ENCODE measurements around the gene GPX4.

Gene GPX4

DNA sequence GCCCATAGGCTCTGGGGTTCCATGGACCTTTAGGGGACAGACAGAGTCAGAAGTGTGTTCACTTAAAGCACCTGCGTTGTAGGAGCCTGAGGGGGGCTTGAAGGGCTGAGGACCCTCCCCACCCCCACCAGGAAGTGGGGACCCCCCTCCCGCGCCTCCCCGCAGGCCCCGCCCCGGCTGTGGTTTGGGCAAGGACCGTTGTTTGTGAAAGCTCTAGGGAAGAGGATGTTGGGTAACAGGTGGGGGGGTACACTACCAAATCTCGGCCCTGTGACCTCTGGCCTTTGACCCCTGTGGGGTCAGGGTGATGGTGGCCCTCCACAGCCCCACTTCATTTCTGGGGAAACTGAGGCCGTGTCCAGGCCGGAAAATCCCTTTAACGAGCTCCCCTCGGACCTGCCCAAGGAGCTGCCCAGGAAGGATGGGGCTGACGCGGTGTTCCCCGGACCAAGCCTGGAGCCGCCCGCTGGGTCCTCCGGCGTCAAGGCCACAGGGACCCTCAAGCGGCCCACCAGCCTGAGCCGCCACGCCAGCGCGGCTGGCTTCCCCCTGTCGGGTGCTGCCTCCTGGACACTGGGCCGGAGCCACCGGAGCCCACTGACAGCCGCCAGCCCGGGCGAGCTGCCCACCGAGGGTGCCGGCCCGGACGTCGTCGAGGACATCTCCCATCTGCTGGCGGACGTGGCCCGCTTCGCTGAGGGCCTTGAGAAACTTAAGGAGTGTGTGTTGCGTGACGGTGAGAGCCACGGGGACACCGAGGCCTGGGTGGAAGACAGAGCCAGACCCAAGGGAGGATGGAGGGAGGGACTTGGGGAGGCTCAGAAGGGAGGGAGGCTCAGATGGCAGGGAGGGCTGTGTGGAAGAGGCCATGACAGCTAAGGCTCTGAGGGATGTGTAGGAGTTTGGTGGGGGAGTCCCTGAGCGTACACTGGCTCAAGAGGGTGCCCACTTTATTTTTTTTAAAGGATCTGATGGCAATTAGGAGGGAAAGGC, 35.5 kb upstream of the GPX4 start:
- DNase-seq (ENCODE audit: low read depth in 2 of 2), result no peak

DNA sequence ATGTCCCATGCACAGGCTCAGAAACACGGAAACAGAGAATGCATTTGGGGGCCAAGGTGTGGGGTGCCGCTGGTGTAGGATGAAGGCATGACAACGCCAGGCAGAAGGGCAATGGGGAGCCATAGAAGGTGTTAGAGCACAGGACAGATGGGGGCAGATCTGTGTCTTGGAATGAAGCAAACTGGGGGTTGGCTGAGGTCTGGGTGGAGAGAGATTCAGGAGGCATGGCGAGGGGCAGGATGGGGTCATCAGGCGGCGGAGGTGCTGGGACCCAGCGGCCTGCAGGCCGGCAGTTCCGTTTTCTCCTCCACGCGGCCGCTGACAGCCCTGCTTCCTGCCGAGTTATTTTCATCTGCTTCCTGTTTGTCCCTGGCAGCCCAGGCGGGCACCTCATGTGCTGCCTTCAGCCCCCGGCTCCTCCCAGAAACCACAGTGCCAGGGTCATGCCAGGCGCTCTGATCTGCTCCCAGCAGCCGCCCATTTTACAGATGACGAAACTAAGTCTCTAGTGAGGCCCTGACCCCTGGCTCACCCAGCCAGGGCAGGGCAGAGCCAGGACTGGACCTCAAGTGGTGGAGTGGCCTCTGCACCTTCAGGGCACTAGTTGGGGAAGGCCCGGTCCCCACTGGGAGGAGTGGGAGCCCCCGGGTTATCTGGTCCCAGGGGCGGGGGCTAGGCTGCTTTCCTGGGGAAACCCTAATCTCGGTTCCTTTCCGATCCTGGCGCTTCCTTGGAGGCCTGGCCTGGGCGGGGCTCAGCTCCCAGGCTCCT, 34.6 kb upstream of the GPX4 start:
- DNase-seq (ENCODE audit: low read depth in 2 of 2), result no peak

DNA sequence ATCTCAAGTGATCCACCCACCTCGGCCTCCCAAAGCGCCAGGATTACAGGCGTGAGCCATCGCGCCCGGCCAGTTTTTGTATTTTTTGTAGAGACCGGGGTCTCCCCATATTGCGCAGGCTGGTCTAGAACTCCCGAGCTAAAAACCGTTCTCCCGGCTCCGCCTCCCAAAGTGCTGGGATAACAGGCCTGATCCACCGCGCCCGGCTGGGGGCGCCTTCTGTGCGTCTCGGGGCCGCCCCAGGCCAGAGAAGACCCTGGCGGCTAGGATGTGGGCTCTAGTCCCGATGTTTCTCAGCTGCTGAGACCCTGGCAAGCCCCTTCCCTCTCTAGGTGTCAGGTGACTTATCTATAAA, 33.2 kb upstream of the GPX4 start:
- DNase-seq (ENCODE audit: low read depth in 2 of 2), result no peak

DNA sequence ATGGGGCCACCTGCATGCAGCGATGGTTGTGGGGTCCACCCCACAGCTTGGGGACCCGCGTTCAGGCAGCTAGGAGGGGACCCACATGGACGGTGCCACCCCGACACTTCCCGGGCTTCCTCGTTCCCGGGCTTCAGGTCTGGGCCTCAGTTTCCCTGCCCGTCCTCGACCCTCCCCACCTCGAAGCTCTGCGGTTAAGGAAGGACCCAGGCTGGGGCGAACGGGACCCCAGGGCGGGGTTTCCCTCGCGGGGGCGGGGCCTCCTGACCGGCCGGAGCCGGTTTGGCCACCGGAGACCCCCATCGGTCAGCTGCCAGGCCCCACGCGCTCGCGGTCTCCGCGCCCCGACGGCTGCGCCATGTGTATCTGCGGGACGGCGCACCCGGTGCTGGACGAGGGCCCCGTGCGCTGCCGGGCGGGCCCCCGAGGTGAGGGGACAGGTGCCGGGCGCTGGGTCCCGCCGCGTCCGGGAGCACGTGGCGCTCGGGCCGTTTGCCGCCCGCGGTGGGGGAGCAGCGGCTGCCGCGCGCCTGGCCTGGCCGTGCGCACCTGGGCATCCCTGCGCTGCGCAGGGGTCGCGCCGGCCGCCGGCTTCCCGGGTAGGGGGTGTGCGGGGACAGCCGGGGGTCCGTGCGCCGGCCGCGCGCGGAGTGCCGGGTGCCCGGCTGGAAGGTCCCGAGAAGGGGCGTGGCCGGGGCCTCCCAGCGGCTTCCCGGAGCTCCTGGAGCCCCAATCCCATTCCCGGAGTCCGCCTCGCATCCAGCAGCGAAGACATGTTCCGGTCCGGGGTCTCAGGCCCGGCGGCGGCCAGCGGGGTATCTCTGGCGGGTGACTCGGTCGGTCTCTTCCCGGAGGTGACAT, 32.6 kb upstream of the GPX4 start:
- DNase-seq (ENCODE audit: low read depth in 2 of 2), result no peak

DNA sequence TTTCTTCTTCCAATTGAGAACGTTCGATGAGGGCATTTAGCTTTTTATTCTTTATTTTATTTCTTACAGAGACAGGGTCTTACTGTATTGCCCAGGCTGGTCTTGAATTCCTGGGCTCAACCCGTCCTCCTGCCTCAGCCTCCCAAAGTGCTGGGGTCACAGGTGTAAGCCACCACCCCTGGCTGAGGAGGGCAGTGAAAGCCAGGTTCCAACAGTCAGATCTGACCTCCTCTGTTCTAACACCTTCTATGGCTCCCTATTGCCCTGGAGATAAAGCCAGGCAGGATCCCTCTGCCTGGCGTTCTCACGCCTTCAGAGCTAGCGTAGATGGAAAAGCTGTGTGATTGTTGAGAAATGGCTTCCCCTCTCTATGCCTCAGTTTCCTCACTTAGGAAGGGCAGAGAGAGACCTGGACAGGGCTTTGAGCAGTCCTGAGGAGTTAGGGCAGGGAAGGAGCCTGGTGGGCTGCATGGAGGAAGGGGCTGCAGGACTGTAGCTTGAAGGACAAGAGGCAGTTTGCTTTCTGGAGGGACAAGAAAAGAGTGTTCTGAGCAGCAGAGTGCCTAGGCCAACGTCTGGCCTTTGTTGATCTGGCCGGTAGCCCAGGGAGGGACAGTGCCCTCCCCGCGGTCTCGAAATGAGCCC, 31.3 kb upstream of the GPX4 start:
- no peak for DNase-seq (ENCODE audit: low read depth in 2 of 2)

DNA sequence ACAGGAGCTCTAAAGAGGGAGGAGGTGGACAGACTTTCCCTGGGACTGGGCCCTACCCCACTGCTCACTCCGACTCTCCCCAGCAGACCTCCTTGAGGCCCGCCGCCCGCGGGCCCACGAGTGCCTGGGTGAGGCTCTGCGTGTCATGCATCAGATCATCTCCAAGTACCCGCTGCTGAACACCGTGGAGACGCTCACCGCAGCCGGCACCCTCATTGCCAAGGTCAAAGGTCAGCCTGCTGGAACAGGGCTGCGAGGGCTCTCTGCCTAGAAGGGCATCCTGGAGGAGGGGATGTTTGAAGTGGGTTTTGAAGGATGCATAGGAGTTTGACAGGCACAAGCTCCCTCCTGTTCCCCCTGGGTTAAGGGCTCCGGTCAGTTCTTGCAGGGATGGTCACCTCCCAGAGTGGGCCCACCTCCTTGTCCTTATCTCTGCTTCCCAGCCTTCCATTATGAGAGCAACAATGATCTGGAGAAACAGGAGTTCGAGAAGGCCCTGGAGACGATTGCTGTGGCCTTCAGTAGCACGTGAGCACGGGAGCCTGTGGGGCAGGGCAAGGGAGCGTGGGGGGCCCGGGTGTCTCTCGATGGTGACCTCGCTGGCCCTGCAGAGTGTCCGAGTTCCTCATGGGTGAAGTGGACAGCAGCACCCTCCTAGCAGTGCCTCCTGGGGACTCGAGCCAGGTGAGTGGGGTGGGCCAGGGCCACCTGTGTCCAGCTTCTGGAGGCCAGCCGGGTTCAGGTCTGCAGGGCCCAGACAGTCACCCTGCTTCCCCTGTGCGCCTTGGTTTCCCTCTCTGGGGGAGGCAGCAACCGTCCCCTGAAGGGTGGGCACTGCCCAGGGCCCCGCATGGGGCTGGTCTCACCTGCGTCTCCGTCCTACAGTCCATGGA, 30.5 kb upstream of the GPX4 start:
- no peak for DNase-seq (ENCODE audit: low read depth in 2 of 2)

DNA sequence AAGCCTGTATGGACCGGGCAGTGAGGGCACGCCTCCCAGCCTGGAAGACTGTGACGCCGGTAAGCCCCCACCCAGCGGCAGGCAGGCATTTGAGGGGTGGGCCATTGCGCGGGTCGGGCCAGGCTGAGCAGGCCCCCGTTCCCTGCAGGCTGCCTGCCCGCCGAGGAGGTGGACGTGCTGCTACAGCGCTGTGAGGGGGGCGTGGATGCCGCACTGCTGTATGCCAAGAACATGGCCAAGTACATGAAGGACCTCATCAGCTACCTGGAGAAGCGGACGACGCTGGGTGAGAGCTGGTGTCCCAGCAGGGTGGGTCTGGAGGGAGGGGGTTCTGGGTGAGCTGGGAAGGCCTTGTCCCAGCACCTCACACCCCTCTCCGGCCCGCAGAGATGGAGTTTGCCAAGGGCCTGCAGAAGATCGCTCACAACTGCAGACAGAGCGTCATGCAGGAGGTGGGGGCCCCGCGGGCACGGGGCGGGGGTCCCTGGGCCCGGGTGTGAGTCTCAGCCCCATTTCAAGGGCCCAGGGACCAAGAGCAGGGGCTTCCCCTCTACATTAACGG, 29.8 kb upstream of the GPX4 start:
- DNase-seq (ENCODE audit: low read depth in 2 of 2), result no peak

DNA sequence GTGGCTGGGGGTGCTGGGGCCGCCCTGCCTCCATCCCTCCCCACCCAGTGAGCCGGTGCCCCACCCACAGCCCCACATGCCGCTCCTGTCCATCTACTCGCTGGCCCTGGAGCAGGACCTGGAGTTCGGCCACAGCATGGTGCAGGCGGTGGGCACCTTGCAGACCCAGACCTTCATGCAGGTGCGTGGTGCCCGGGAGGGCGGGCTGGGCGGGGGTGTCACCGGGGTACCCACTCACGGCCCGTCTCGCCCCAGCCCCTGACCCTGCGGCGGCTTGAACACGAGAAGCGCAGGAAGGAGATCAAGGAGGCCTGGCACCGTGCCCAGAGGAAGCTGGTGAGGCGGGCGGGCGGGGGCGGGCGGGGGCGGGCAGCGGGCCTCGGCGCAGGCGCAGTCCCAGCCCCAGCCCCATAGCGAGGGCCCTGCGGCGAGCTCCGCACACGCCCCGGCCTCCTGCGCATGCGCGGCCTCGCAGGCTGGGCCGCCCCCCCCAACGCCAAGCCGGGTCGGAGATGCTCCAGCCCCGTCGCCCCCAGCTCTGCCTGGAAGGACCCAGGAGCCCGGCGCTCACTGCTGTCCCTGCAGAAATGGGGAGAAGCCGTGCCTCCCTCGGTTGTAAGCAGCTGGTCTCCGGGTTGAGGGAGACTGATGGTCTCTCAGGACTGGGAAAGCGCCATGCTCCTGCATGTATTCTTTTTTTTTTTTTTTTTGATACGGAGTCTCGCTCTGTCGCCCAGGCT, 29.1 kb upstream of the GPX4 start:
- peak; percentile 68 to 75 for DNase-seq (ENCODE audit: low read depth in 2 of 2)

DNA sequence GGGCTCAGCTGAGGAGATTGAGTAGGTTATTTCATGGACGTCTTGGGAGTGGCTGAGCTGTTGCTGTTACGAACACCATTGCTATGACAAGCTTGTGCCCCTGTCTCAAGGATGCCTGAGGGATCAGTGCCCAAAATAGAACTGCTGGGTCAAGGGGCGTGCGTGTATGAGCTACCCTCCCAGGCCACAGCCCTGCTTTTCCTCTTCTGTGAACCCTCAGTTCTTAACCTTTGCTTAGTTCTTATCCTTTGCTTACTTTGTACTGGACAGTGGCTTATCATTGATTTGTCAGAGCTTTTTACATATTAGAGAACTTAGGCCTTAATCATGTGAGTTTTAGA, 27.8 kb upstream of the GPX4 start:
- no peak for DNase-seq (ENCODE audit: low read depth in 2 of 2)

DNA sequence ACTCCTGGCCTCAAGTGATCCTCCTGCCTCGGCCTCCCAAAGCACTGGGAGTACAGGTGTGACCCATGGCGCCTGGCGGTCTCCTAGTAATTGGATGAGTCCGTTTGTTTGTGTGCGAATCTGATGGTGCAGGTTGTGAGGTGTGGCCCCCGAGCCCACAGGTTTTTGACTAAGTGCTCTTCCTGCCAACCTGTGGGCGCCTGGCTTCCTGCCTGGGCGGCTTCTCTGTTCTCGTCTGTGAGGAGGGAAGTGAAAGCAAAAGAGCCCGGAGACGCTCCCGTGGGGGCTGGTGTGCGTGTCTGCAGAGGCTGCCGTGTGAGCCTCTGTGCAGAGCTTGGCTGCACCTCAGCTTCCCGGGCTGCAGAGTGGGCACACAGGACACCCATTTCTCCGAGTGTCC, 26.8 kb upstream of the GPX4 start:
- peak; percentile 89 to 91 for DNase-seq (ENCODE audit: low read depth in 2 of 2)

DNA sequence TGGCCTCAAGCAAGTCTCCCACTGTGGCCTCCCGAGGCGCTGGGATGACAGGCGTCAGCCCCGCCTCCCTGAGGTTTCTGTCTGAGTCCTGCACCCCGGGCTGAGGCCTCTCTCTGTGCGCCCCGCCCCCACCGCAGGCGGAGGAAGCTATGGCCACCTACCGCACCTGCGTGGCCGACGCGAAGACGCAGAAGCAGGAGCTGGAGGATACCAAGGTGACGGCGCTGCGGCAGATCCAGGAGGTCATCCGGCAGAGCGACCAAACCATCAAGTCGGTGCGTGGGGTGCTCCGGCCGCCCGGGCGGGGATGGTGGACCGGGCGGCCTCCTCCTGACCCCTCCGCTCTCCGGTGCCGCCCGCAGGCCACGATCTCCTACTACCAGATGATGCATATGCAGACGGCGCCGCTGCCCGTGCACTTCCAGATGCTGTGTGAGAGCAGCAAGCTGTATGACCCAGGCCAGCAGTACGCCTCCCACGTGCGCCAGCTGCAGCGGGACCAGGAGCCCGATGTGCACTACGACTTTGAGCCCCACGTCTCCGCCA, 24.2 kb upstream of the GPX4 start:
- DNase-seq (ENCODE audit: low read depth in 2 of 2), result peak; percentile 73 to 80

DNA sequence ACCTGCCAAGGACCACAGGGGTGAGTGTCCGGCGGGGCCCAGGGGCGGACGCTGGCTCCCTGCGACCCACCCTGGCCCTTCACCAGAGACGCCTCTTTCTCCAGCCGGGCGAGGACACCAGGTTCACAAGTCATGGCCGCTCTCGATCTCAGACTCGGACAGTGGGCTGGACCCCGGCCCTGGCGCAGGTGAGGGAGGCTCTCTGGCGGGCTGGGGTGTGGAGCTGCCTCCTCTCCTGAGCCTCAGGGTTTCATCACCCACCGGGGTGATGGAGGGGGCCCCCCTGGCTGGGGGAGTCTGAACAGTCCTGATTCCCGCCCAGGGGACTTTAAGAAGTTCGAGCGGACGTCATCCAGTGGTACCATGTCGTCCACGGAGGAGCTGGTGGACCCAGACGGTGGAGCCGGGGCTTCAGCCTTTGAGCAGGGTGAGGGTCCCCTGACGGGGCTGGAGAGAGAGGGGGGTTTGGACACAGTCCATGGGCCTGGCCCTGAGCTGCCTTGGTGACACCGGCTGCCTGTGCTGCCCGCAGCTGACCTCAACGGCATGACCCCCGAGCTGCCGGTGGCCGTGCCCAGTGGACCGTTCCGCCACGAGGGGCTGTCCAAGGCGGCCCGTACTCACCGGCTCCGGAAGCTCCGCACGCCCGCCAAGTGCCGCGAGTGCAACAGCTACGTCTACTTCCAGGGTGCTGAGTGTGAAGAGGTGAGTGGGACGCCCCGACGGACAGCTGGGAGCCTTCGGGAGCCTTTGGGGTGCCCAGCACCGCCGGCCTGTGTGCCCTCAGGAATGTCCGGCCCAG, 23.2 kb upstream of the GPX4 start:
- no peak for DNase-seq (ENCODE audit: low read depth in 2 of 2)

DNA sequence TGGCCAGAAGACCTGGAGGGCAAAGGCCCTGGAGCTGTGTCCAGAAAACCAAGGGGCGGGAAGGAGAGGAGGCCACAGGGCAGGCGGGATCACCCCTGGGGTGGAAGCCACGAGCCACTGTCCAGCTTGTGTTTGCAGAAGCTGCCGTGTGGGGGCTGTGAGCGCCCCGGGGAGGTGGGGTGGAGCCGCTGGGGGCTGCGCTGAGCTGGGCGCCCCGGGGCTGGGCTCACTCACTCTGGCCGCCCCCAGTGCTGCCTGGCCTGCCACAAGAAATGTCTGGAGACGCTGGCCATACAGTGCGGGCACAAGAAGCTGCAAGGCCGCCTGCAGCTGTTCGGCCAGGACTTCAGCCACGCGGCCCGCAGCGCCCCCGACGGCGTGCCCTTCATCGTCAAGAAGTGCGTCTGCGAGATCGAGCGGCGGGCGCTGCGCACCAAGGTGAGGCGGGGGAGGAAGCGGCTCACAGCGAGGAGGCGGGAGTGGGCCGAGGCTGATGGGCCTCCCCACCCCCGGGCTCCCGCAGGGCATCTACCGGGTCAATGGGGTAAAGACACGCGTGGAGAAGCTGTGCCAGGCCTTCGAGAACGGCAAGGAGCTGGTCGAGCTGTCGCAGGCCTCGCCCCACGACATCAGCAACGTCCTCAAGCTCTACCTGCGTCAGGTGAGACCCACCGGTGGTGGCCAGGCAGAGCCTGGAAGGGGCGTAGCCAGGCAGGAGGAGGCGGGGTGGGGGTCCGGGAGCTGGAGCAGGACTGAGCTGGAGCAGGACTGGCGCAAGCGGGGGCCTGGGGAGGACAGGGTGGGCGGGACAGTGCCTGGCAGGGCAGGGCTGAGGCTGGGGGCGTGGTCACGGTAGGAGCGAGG, 22.3 kb upstream of the GPX4 start:
- DNase-seq (ENCODE audit: low read depth in 2 of 2), result no peak

DNA sequence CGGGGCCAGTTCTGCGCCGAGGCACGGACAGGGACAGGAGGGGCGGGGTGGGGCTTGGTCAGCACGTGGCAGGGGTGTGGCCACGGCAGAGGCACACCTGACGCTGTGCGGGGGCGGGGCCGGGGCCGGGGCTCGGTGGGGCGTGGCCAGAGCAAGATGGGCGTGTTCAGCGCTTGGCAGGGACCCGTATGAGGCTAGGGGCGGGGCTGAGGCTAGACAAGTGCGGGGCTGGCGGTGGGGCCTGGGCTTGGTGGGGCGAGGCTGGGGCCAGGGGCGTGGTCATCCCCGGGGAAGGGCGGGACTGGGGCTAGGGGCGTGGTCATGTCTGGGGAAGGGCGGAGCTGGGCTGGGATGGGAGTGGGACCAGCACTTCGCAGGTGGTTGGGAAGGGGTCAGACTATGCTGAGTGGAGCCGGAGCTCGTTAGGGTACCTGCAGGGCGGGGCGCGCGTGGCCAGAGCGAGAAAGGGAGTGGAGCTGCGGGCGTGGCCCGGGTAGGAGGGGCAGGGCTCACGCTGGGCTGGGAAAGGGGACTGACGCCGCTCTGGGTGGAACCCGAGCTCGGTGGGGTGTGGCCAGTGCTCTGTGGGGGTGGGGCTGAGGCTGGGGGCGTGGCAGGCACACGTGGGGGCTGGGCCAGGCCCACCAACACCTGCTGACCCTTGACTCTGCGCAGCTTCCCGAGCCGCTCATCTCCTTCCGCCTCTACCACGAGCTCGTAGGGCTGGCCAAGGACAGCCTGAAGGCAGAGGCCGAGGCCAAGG, 21.4 kb upstream of the GPX4 start:
- DNase-seq (ENCODE audit: low read depth in 2 of 2), result peak; percentile 87 to 88

DNA sequence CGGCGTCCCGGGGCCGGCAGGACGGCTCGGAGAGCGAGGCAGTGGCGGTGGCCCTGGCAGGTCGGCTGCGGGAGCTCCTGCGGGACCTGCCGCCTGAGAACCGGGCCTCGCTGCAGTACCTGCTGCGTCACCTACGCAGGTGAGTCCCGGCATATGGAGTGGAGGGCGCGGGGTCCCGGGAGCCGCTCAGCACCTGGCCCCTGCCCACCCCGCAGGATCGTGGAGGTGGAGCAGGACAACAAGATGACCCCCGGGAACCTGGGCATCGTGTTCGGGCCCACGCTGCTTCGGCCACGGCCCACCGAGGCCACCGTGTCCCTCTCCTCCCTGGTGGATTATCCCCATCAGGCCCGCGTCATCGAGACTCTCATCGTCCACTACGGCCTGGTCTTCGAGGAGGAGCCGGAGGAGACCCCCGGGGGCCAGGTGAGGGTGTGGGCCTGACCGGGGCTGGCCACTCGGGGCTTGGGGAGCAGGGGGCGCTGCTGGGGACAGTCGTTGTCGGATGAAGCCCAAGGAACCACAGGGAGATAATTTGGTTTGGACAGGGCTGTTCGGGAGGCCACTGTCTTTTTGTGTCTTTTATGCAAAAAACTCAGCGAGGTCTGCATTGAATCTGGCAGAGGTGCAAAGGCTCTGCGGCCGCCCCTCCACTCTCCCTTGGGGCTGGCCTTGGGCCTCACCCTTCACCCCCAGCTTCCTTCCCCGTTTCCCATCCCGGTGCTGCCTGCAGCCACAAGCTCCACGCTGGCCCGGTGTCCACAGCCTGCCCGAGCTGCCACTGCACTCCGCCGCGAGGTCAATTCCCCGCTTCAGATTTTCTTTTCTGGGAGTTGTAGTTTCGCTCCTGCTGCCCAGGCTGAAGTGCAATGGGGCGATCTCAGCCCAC, 20.6 kb upstream of the GPX4 start:
- DNase-seq (ENCODE audit: low read depth in 2 of 2), result no peak
